LoVo (cell line): ENCODE data around the gene NXPH4.

Source experiments
- DNase-seq: peaks from one replicate; pipeline ENCODE4 v3.0.0-alpha.2; 2016; ENCODE audit warnings: low spot score

Gene NXPH4

GRCh38 chr12:57183939-57184725 lies 32.5 kb upstream of the NXPH4 start:
- DNase-seq, result no peak

- DNase-seq, result no peak
These were observed 31.2 kb upstream of the NXPH4 start for GRCh38 chr12:57185403-57185802.

GRCh38 chr12:57185906-57186508 lies 30.6 kb upstream of the NXPH4 start:
- no peak for DNase-seq

- DNase-seq, result no peak
These were observed 29.1 kb upstream of the NXPH4 start for GRCh38 chr12:57187222-57188089.

GRCh38 chr12:57188090-57188425 lies 28.5 kb upstream of the NXPH4 start:
- DNase-seq, result no peak

- DNase-seq, result no peak
These were observed 26.6 kb upstream of the NXPH4 start for GRCh38 chr12:57190037-57190436.

GRCh38 chr12:57190821-57191220 lies 25.8 kb upstream of the NXPH4 start:
- DNase-seq, result no peak

- no peak for DNase-seq
These were observed 25.2 kb upstream of the NXPH4 start for GRCh38 chr12:57191410-57191809.

GRCh38 chr12:57192920-57193319 lies 23.7 kb upstream of the NXPH4 start:
- no peak for DNase-seq

GRCh38 chr12:57193706-57194245 lies 22.8 kb upstream of the NXPH4 start:
- no peak for DNase-seq

GRCh38 chr12:57194253-57194652 lies 22.3 kb upstream of the NXPH4 start:
- no peak for DNase-seq

GRCh38 chr12:57195186-57195585 lies 21.4 kb upstream of the NXPH4 start:
- DNase-seq, result no peak

GRCh38 chr12:57195611-57196371 lies 20.8 kb upstream of the NXPH4 start:
- DNase-seq, result no peak

- DNase-seq, result no peak
These were observed 20.2 kb upstream of the NXPH4 start for GRCh38 chr12:57196439-57196838.

- no peak for DNase-seq
These were observed 19.6 kb upstream of the NXPH4 start for GRCh38 chr12:57196956-57197355.

- no peak for DNase-seq
These were observed 18.3 kb upstream of the NXPH4 start for GRCh38 chr12:57198329-57198728.

GRCh38 chr12:57199191-57199590 lies 17.4 kb upstream of the NXPH4 start:
- no peak for DNase-seq

- no peak for DNase-seq
These were observed 16.1 kb upstream of the NXPH4 start for GRCh38 chr12:57200497-57200896.

GRCh38 chr12:57201219-57201618 lies 15.4 kb upstream of the NXPH4 start:
- no peak for DNase-seq

GRCh38 chr12:57201631-57202030 lies 15.0 kb upstream of the NXPH4 start:
- no peak for DNase-seq

GRCh38 chr12:57202321-57202720 lies 14.3 kb upstream of the NXPH4 start:
- no peak for DNase-seq

- no peak for DNase-seq
These were observed 13.4 kb upstream of the NXPH4 start for GRCh38 chr12:57203201-57203600.
